NCI-H2196 (cell line): ENCODE measurements around the gene CDHR2.

Source experiments
- DNase-seq: peaks from one replicate; lab custom pipeline; 2025; ENCODE audit not compliant: unreplicated experiment; lab: John Stamatoyannopoulos, UW

The CDHR2 gene

GRCh38 chr5:176612008-176612407 lies 62.9 kb downstream of the CDHR2 start:
- no peak for DNase-seq

GRCh38 chr5:176612855-176613254 lies 63.7 kb downstream of the CDHR2 start:
- DNase-seq = no peak

- DNase-seq = no peak
Observed at GRCh38 chr5:176614805-176615478, 65.8 kb downstream of the CDHR2 start.

- no peak for DNase-seq
Observed at GRCh38 chr5:176616511-176616910, 67.4 kb downstream of the CDHR2 start.

GRCh38 chr5:176618783-176619182 lies 69.6 kb downstream of the CDHR2 start:
- no peak for DNase-seq

- peak; percentile 94 for DNase-seq
Observed at GRCh38 chr5:176619203-176619568, 70.0 kb downstream of the CDHR2 start.

GRCh38 chr5:176619569-176620332 lies 70.6 kb downstream of the CDHR2 start:
- DNase-seq = no peak

- DNase-seq = no peak
Observed at GRCh38 chr5:176620333-176620981, 71.3 kb downstream of the CDHR2 start.

GRCh38 chr5:176621661-176622079 lies 72.5 kb downstream of the CDHR2 start:
- no peak for DNase-seq

- no peak for DNase-seq
Observed at GRCh38 chr5:176624142-176624541, 75.0 kb downstream of the CDHR2 start.

GRCh38 chr5:176624938-176625337 lies 75.8 kb downstream of the CDHR2 start:
- no peak for DNase-seq

- DNase-seq = no peak
Observed at GRCh38 chr5:176625512-176625911, 76.4 kb downstream of the CDHR2 start.

- no peak for DNase-seq
Observed at GRCh38 chr5:176625966-176626875, 77.1 kb downstream of the CDHR2 start.

GRCh38 chr5:176626876-176627236 lies 77.7 kb downstream of the CDHR2 start:
- DNase-seq = no peak

- no peak for DNase-seq
Observed at GRCh38 chr5:176627582-176627981, 78.4 kb downstream of the CDHR2 start.

- no peak for DNase-seq
Observed at GRCh38 chr5:176628406-176629228, 79.5 kb downstream of the CDHR2 start.

- DNase-seq = no peak
Observed at GRCh38 chr5:176629317-176629852, 80.2 kb downstream of the CDHR2 start.

- DNase-seq = peak; percentile 61
Observed at GRCh38 chr5:176629853-176630680, 80.9 kb downstream of the CDHR2 start, which contains the start of the genes EIF4E1B and SNCB. TSS of gene EIF4E1B (plus strand) at chr5:176630675. CDS start at chr5:176642788, 12,113 bp downstream. TSS of gene SNCB (minus strand) at chr5:176630534. CDS start at chr5:176629654, 880 bp downstream.

GRCh38 chr5:176630681-176631222 lies 81.6 kb downstream of the CDHR2 start:
- DNase-seq = no peak
